ENCODE data around the gene UBE2O.

Gene UBE2O

GRCh38 chr17:76385892-76386786, 66.8 kb downstream of the UBE2O start:
- FAIRE-seq: no peak

GRCh38 chr17:76384987-76385891, 67.7 kb downstream of the UBE2O start:
- no peak for FAIRE-seq

- no peak for FAIRE-seq
Observed at GRCh38 chr17:76384222-76384986, 68.5 kb downstream of the UBE2O start, which contains the start of gene SPHK1. TSS of gene SPHK1 (plus strand) at chr17:76384609. CDS start at chr17:76385645, 1,036 bp downstream.

- no peak for FAIRE-seq
Observed at GRCh38 chr17:76383546-76384221, 69.3 kb downstream of the UBE2O start.

- no peak for FAIRE-seq
Observed at GRCh38 chr17:76382803-76383545, 70.0 kb downstream of the UBE2O start.

- no peak for FAIRE-seq
Observed at GRCh38 chr17:76382351-76382802, 70.6 kb downstream of the UBE2O start.

- no peak for FAIRE-seq
Observed at GRCh38 chr17:76381633-76382350, 71.2 kb downstream of the UBE2O start.

GRCh38 chr17:76379646-76380376, 73.1 kb downstream of the UBE2O start:
- FAIRE-seq: no peak

GRCh38 chr17:76379275-76379641, 73.7 kb downstream of the UBE2O start:
- FAIRE-seq: no peak

- no peak for FAIRE-seq
Observed at GRCh38 chr17:76378548-76379274, 74.2 kb downstream of the UBE2O start.

- FAIRE-seq: no peak
Observed at GRCh38 chr17:76376318-76377133, 76.4 kb downstream of the UBE2O start.

GRCh38 chr17:76371656-76372628, 81.0 kb downstream of the UBE2O start:
- FAIRE-seq: no peak

- FAIRE-seq: no peak
Observed at GRCh38 chr17:76370261-76370993, 82.5 kb downstream of the UBE2O start.

GRCh38 chr17:76369804-76370203, 83.1 kb downstream of the UBE2O start:
- FAIRE-seq: no peak

- no peak for FAIRE-seq
Observed at GRCh38 chr17:76369379-76369778, 83.6 kb downstream of the UBE2O start.

- no peak for FAIRE-seq
Observed at GRCh38 chr17:76368545-76368944, 84.4 kb downstream of the UBE2O start.

Measured in endometrium (tissue), 2 donors.